DND-41 (cell line): ENCODE results near the gene STXBP6.

Experiments used
- CTCF ChIP-seq: IDR thresholded peaks from 2 replicates; pipeline ENCODE4 v1.5.1; 2012; ENCODE audit warnings: borderline replicate concordance, low read length, moderate library complexity, mild to moderate bottlenecking; ENCODE audit not compliant: poor library complexity, severe bottlenecking; ENCODE audit errors: extremely low read depth
- EZH2 ChIP-seq: IDR thresholded peaks from 3 replicates; pipeline ENCODE4 v1.6.1; 2012; ENCODE audit warnings: borderline replicate concordance, low read depth, mild to moderate bottlenecking, moderate library complexity, low read length, inconsistent platforms; ENCODE audit not compliant: severe bottlenecking

- TF ChIP-seq CTCF (no peak), EZH2 (no peak)
Measured at GRCh38 chr14:24814944-24815343, 235.0 kb downstream of the STXBP6 start.
